Nephron (organoid): ENCODE measurements around the gene ATP6V1C2.

Experiments
- H3K27ac Mint-ChIP-seq, 3 experiments: 2 replicates each; pipeline ENCODE4 v1.8.0; 2020; ENCODE audit warnings: mixed read lengths in 3 of 3, mild to moderate bottlenecking in 2 of 3, moderate library complexity in 1 of 3
- H3K27me3 Mint-ChIP-seq: 2 replicates; pipeline ENCODE4 v1.8.0; 2021; ENCODE audit warnings: low read depth, mild to moderate bottlenecking, moderate library complexity, mixed read lengths
- H3K36me3 Mint-ChIP-seq: 2 replicates; pipeline ENCODE4 v1.8.0; 2020; ENCODE audit warnings: low read depth, mixed read lengths
- H3K4me1 Mint-ChIP-seq: 2 replicates; pipeline ENCODE4 v1.8.0; 2020; ENCODE audit warnings: mixed read lengths
- H3K4me3 Mint-ChIP-seq, 3 experiments: 2 replicates each; pipeline ENCODE4 v1.8.0; 2020; ENCODE audit warnings: mild to moderate bottlenecking in 3 of 3, mixed read lengths in 3 of 3, moderate library complexity in 2 of 3
- H3K9me3 Mint-ChIP-seq: 2 replicates; pipeline ENCODE4 v1.8.0; 2020; ENCODE audit warnings: mixed read lengths
- TF ChIP-seq, protein P1 (sequence below), 3 experiments: fragments of 200-600 bp; sonication (generic); IDR thresholded peaks; one replicate each; pipeline ENCODE4 v1.5.0; 2021; ENCODE audit warnings: antibody characterized with exemption in 3 of 3; ENCODE audit not compliant: unreplicated experiment in 3 of 3

The ATP6V1C2 gene

GRCh38 chr2:10760794-10761504, 39.5 kb downstream of the ATP6V1C2 start:
- Mint-ChIP-seq H3K27me3 (peaks cover 3% of the 10 kb centered on the region), H3K4me3 (no peak overlapping the region), H3K36me3 (no peaks in the 10 kb centered on the region), H3K9me3 (no peaks in the 10 kb centered on the region), H3K4me1 (no peaks in the 10 kb centered on the region), H3K27ac (no peak overlapping the region)
- TF ChIP-seq, protein P1, sequence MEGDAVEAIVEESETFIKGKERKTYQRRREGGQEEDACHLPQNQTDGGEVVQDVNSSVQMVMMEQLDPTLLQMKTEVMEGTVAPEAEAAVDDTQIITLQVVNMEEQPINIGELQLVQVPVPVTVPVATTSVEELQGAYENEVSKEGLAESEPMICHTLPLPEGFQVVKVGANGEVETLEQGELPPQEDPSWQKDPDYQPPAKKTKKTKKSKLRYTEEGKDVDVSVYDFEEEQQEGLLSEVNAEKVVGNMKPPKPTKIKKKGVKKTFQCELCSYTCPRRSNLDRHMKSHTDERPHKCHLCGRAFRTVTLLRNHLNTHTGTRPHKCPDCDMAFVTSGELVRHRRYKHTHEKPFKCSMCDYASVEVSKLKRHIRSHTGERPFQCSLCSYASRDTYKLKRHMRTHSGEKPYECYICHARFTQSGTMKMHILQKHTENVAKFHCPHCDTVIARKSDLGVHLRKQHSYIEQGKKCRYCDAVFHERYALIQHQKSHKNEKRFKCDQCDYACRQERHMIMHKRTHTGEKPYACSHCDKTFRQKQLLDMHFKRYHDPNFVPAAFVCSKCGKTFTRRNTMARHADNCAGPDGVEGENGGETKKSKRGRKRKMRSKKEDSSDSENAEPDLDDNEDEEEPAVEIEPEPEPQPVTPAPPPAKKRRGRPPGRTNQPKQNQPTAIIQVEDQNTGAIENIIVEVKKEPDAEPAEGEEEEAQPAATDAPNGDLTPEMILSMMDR (IDR thresholded peaks at IDR 0.05; ENCODE audit: unreplicated experiment in 3 of 3): no peak

DNA sequence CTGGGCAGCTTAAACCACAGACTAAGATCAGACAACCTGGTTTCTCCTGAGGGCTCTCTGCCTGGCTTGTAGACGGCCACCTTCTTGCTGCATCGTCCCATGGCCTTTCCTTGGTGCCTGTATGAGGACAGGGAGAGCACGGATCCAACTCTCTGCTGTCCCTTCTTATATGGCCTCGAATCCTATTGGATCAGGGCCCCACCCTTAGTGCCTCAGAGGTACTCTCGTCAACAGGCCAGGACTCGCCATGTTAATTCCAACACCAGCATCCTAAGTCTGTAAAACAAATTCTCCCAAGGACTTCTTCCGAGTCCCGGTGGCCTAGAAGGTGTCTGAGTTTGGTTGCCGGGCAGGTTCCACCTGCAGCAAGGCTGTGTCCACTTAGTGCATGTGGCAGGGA, 40.2 kb downstream of the ATP6V1C2 start:
- Mint-ChIP-seq H3K27me3 (peaks cover 3% of the 10 kb centered on the region), H3K36me3 (no peaks in the 10 kb centered on the region), H3K27ac (no peak overlapping the region), H3K9me3 (no peaks in the 10 kb centered on the region), H3K4me3 (no peak overlapping the region), H3K4me1 (no peaks in the 10 kb centered on the region)
- TF ChIP-seq, protein P1 (IDR thresholded peaks at IDR 0.05; ENCODE audit: unreplicated experiment in 3 of 3): no peak

DNA sequence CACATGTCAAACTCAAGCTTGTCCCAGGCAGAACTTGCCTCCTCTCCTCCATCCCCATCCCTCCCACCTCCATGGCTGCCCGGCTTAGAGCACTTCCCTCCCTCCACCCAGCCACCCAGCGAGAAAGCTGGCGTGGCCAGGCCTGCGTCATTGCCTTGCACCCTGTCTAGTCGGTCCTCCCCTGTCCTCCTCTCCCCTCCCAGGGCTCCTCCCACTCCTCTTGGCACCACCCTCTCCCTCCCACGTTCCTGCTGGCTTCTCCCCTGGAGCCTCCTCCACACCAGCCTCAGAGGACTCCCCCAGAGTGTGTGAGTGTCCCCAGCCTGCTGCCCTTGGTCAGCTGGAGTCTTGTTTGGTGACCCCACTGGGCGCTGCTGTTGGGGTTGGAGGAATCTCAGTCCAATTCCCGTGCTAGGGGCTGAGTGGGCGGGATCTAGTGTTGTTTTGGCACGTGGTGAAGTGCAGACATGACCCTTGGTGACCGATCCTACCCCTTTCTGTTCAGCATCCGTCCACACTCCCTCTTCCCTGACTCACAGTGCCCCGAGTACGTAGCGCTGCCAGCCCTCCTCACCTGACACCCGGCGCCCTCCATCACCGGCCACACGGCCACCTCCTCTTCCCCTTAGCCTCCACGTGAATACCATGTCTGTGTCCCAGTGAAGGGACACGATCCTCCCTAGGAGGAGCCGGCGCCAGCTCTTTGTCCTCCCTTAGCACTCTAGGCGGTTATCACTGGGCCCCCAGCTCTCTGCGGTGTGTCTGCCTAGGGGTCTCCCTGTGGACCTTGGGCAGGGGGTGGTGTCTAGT, 41.4 kb downstream of the ATP6V1C2 start:
- Mint-ChIP-seq H3K27me3 (peaks cover 3% of the 10 kb centered on the region), H3K36me3 (no peaks in the 10 kb centered on the region), H3K4me1 (no peaks in the 10 kb centered on the region), H3K9me3 (no peaks in the 10 kb centered on the region), H3K4me3 (no peak overlapping the region), H3K27ac (no peak overlapping the region)
- TF ChIP-seq, protein P1 (IDR thresholded peaks at IDR 0.05; ENCODE audit: unreplicated experiment in 3 of 3): no peak

- Mint-ChIP-seq H3K27me3 (peaks cover 3% of the 10 kb centered on the region), H3K9me3 (no peaks in the 10 kb centered on the region)
Measured at GRCh38 chr2:10763461-10763800, 42.0 kb downstream of the ATP6V1C2 start.

GRCh38 chr2:10764096-10764785, 42.8 kb downstream of the ATP6V1C2 start:
- Mint-ChIP-seq H3K4me3 (no peak overlapping the region), H3K27ac (no peak overlapping the region), H3K27me3 (peaks cover 3% of the 10 kb centered on the region), H3K9me3 (no peaks in the 10 kb centered on the region), H3K4me1 (no peaks in the 10 kb centered on the region), H3K36me3 (no peaks in the 10 kb centered on the region)
- TF ChIP-seq, protein P1 (IDR thresholded peaks at IDR 0.05; ENCODE audit: unreplicated experiment in 3 of 3): no peak

More at GRCh38 chr2:10763461-10763800, 42.0 kb downstream of the ATP6V1C2 start:
- Mint-ChIP-seq H3K4me3 (no peak overlapping the region), H3K27ac (no peak overlapping the region), H3K4me1 (no peaks in the 10 kb centered on the region), H3K36me3 (no peaks in the 10 kb centered on the region)
- TF ChIP-seq, protein P1 (IDR thresholded peaks at IDR 0.05; ENCODE audit: unreplicated experiment in 3 of 3): no peak
